HCT116 (cell line): ENCODE data around the gene ORMDL2.

ENCODE experiments used
- CEBPB ChIP-seq: IDR thresholded peaks from 2 replicates; pipeline ENCODE4 v1.6.1; 2012; ENCODE audit warnings: low read depth
- CTCF ChIP-seq, 3 experiments: fragments of 200-600 bp in 1 of 3; sonication (generic) in 1 of 3; IDR thresholded peaks in 2 of 3; conservative IDR thresholded peaks in 1 of 3; 2 replicates each; pipeline ENCODE4 v1.5.1; 2012 to 2017; ENCODE audit warnings: low read depth in 2 of 3, low read length in 2 of 3, antibody characterized with exemption in 1 of 3, borderline replicate concordance in 1 of 3, control low read depth in 1 of 3, mild to moderate bottlenecking in 1 of 3, mixed read lengths in 1 of 3, mixed run types in 1 of 3, moderate library complexity in 1 of 3; ENCODE audit not compliant: insufficient read depth in 1 of 3
- EZH2 ChIP-seq: fragments of 200-600 bp; sonication (generic); IDR thresholded peaks from 2 replicates; pipeline ENCODE4 v1.6.1; 2017; ENCODE audit warnings: antibody characterized with exemption, mixed run types
- EZH2phosphoT487 ChIP-seq: fragments of 200-600 bp; IDR thresholded peaks from 2 replicates; pipeline ENCODE4 v1.6.1; 2018; ENCODE audit warnings: antibody characterized with exemption, borderline replicate concordance
- FOSL1 ChIP-seq: IDR thresholded peaks from 2 replicates; pipeline ENCODE4 v1.6.1; 2012; ENCODE audit warnings: low read depth
- MAX ChIP-seq: IDR thresholded peaks from 2 replicates; pipeline ENCODE4 v1.6.1; 2012
- POLR2A ChIP-seq: IDR thresholded peaks from 2 replicates; pipeline ENCODE4 v1.7.0; 2011; ENCODE audit warnings: borderline replicate concordance; ENCODE audit not compliant: insufficient read depth, insufficient read length; ENCODE audit errors: extremely low read depth
- POLR2AphosphoS5 ChIP-seq: IDR thresholded peaks from 2 replicates; pipeline ENCODE4 v1.6.1; 2011; ENCODE audit warnings: mild to moderate bottlenecking, low read depth, low read length, moderate library complexity
- TCF7L2 ChIP-seq: IDR thresholded peaks from 2 replicates; pipeline ENCODE4 v1.7.0; 2011; ENCODE audit warnings: borderline replicate concordance, inconsistent platforms; ENCODE audit not compliant: insufficient read depth, insufficient read length; ENCODE audit errors: extremely low read depth
- YY1 ChIP-seq: IDR thresholded peaks from 2 replicates; pipeline ENCODE4 v1.6.1; 2011; ENCODE audit warnings: low read length, low read depth, moderate library complexity, mild to moderate bottlenecking; ENCODE audit not compliant: insufficient replicate concordance; ENCODE audit errors: extremely low read depth

DNA sequence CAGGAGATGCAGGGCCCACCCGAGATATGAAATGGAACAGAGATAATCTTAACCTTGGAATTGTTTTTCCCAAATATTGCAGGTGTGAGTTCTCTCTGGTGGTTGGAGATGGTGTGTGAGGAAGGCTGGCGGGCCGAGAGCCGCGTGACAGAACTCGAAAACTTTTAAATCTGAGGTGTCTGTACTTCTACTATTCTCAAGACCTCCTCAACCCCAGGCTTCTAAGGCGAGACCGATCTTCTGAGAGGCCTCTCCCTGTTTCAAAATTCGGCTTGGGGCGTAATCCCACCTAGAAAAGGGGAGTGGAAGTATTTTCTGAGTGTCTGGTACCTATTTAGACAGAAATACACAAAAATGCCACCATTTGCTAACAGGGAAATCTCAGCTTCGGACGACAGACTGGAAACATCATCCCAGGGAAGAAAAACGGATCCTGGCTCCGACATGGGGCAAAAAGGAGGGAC lies 928 bp upstream of the ORMDL2 start:
- TF ChIP-seq CTCF (IDR thresholded peaks at IDR 0.05 in 2 of 3, conservative IDR thresholded peaks at IDR 0.05 in 1 of 3; ENCODE audit: borderline replicate concordance in 1 of 3, insufficient read depth in 1 of 3, low read depth in 2 of 3, low read length in 2 of 3), result no peak
- no peak for TF ChIP-seq POLR2A
- TF ChIP-seq EZH2, result no peak
- TF ChIP-seq TCF7L2, result no peak
- TF ChIP-seq POLR2AphosphoS5, result no peak
- TF ChIP-seq MAX, result no peak; the same call in 1 of the 2 replicates
- TF ChIP-seq FOSL1, result no peak
- no peak for TF ChIP-seq EZH2phosphoT487
- no peak for TF ChIP-seq YY1
- no peak for TF ChIP-seq CEBPB
